Endodermal cell (in vitro differentiated cells): ENCODE data around the gene LRTM2. TPM values are rescaled to one million over a fixed set of nuclear protein-coding genes. Genes with fewer than 3 reads are reported as not detected.

ENCODE experiments used
- DNase-seq: peaks from one replicate; pipeline ENCODE4 v3.0.0-alpha.2; 2017
- H3K27ac ChIP-seq: 2 replicates; pipeline ENCODE4 v1.5.1; 2013; ENCODE audit warnings: mild to moderate bottlenecking, low read depth, low read length, moderate library complexity
- H3K27me3 ChIP-seq: 2 replicates; pipeline ENCODE4 v1.6.1; 2013; ENCODE audit warnings: mild to moderate bottlenecking, low read length, moderate library complexity; ENCODE audit not compliant: insufficient read depth, control insufficient read depth, poor library complexity, severe bottlenecking
- H3K36me3 ChIP-seq: 2 replicates; pipeline ENCODE4 v1.7.0; 2013; ENCODE audit warnings: mild to moderate bottlenecking, low read length, moderate library complexity; ENCODE audit not compliant: control insufficient read depth, insufficient read depth
- H3K4me1 ChIP-seq: one replicate; pipeline ENCODE4 v1.7.0; 2013; ENCODE audit warnings: low read length; ENCODE audit not compliant: control insufficient read depth, insufficient read depth
- H3K4me3 ChIP-seq: 2 replicates; pipeline ENCODE4 v1.5.1; 2013; ENCODE audit warnings: mild to moderate bottlenecking, low read length, moderate library complexity
- H3K9ac ChIP-seq: 2 replicates; pipeline ENCODE4 v1.6.1; 2013; ENCODE audit warnings: mild to moderate bottlenecking, low read length, moderate library complexity; ENCODE audit not compliant: poor library complexity, severe bottlenecking; ENCODE audit errors: extremely low read depth
- H3K9me3 ChIP-seq: 2 replicates; pipeline ENCODE4 v1.6.1; 2013; ENCODE audit warnings: mild to moderate bottlenecking, low read length, moderate library complexity; ENCODE audit not compliant: control insufficient read depth
- H3K27ac Mint-ChIP-seq: 2 replicates; pipeline ENCODE4 v1.8.0; 2020; ENCODE audit warnings: mixed read lengths
- H3K27me3 Mint-ChIP-seq: 2 replicates; pipeline ENCODE4 v1.8.0; 2021; ENCODE audit warnings: mild to moderate bottlenecking, mixed read lengths; ENCODE audit not compliant: insufficient read depth
- H3K36me3 Mint-ChIP-seq: 2 replicates; pipeline ENCODE4 v1.8.0; 2020; ENCODE audit warnings: low read depth, mixed read lengths
- H3K4me1 Mint-ChIP-seq: 2 replicates; pipeline ENCODE4 v1.8.0; 2020; ENCODE audit warnings: mixed read lengths
- H3K4me3 Mint-ChIP-seq: 2 replicates; pipeline ENCODE4 v1.8.0; 2020; ENCODE audit warnings: mild to moderate bottlenecking, moderate library complexity, mixed read lengths
- H3K9me3 Mint-ChIP-seq: 2 replicates; pipeline ENCODE4 v1.8.0; 2020; ENCODE audit warnings: mild to moderate bottlenecking, mixed read lengths
- WGBS, 2 experiments: methylation state at CpG; one replicate each; pipeline versions ENCODE4 v1.1.5 to v1.1.7; 2013; ENCODE audit warnings: missing lambda C conversion rate in 2 of 2, mixed read lengths in 1 of 2; ENCODE audit not compliant: insufficient coverage in 1 of 2, insufficient read length in 1 of 2; 5-methylcytosine and 5-hydroxymethylcytosine counted together
- total RNA-seq, 2 donors: library from RNA; stranded (reverse); fragmentation: NEBNext Ultra II Directional in 1 of 2; extraction: Animal tissue kit (Norgen Biotek cat#: 25700) in 1 of 2; gene quantifications; 2 replicates in 1 of 2; 3 replicates in 1 of 2; pipeline ENCODE4 v1.2.1, GENCODE V29; 2021
- TF ChIP-seq, protein P1 (sequence below): fragments of 200-600 bp; sonication (generic); conservative IDR thresholded peaks from 2 replicates; pipeline ENCODE4 v1.5.0; 2021; ENCODE audit warnings: antibody characterized with exemption, mild to moderate bottlenecking

Gene LRTM2
- total RNA-seq, 2 donors from 2014 or later: 0.40 TPM

DNA sequence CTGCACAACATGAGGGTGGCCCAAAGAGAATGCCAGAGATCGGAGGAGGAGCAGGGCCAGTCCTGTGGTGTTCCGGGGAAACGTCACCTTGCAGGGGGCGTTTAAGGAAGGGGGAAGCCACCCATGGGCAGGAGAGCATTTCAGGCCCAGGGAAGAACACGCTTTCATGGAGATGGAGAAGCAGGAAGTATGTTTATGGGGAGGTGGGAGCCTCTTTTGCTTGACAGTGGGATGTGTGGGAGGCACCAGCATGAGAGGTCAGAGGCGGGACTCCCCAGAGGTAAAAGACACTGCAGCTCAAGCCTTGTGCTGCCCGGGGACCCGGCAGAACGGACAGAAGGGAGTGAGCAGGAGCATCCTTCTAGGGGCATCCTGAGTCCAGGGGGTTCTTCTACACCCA is 1.3 kb upstream of the LRTM2 start:
- Histone ChIP-seq H3K27ac (no peak overlapping the region), H3K9me3 (no peaks in the 10 kb centered on the region), H3K27me3 (peaks cover 34% of the 10 kb centered on the region), H3K9ac (no peak overlapping the region), H3K36me3 (no peaks in the 10 kb centered on the region), H3K4me3 (no peak overlapping the region), H3K4me1 (no peaks in the 10 kb centered on the region)
- no peaks in the 10 kb centered on the region for H3K36me3 Mint-ChIP-seq
- DNase-seq: no peak
- no peak overlapping the region for H3K4me3 Mint-ChIP-seq
- peaks cover 22% of the 10 kb centered on the region for H3K4me1 Mint-ChIP-seq
- no peak overlapping the region for H3K27ac Mint-ChIP-seq
- WGBS, 2 experiments: 81 to 84% methylated on average over 5 to 9 of the region's 9 CpGs
- TF ChIP-seq, protein P1, sequence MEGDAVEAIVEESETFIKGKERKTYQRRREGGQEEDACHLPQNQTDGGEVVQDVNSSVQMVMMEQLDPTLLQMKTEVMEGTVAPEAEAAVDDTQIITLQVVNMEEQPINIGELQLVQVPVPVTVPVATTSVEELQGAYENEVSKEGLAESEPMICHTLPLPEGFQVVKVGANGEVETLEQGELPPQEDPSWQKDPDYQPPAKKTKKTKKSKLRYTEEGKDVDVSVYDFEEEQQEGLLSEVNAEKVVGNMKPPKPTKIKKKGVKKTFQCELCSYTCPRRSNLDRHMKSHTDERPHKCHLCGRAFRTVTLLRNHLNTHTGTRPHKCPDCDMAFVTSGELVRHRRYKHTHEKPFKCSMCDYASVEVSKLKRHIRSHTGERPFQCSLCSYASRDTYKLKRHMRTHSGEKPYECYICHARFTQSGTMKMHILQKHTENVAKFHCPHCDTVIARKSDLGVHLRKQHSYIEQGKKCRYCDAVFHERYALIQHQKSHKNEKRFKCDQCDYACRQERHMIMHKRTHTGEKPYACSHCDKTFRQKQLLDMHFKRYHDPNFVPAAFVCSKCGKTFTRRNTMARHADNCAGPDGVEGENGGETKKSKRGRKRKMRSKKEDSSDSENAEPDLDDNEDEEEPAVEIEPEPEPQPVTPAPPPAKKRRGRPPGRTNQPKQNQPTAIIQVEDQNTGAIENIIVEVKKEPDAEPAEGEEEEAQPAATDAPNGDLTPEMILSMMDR: no peak
- H3K27me3 Mint-ChIP-seq: peaks cover 47% of the 10 kb centered on the region
- H3K9me3 Mint-ChIP-seq: peaks cover 18% of the 10 kb centered on the region

GRCh38 chr12:1819571-1819970 is 794 bp upstream of the LRTM2 start:
- Histone ChIP-seq H3K27me3 (peaks cover 34% of the 10 kb centered on the region), H3K9ac (no peak overlapping the region), H3K27ac (no peak overlapping the region), H3K9me3 (no peaks in the 10 kb centered on the region), H3K4me3 (no peak overlapping the region), H3K4me1 (no peaks in the 10 kb centered on the region), H3K36me3 (no peaks in the 10 kb centered on the region)
- TF ChIP-seq, protein P1: no peak
- Mint-ChIP-seq H3K27me3 (peaks cover 45% of the 10 kb centered on the region), H3K4me1 (peaks cover 22% of the 10 kb centered on the region), H3K9me3 (peaks cover 18% of the 10 kb centered on the region), H3K27ac (no peak overlapping the region), H3K36me3 (no peaks in the 10 kb centered on the region), H3K4me3 (peak overlapping the region; percentile 34)
- 73 to 79% methylated on average over 5 to 6 of the region's 6 CpGs for WGBS, 2 experiments
- DNase-seq: no peak

GRCh38 chr12:1820896-1821291 is 529 bp downstream of the LRTM2 start:
- H3K4me1 Mint-ChIP-seq: peaks cover 22% of the 10 kb centered on the region
- Histone ChIP-seq H3K9me3 (no peaks in the 10 kb centered on the region), H3K4me3 (no peak overlapping the region), H3K4me1 (no peaks in the 10 kb centered on the region), H3K27ac (no peak overlapping the region), H3K9ac (no peak overlapping the region), H3K27me3 (peaks cover 34% of the 10 kb centered on the region), H3K36me3 (no peaks in the 10 kb centered on the region)
- no peak overlapping the region for H3K27ac Mint-ChIP-seq
- TF ChIP-seq, protein P1: no peak
- H3K9me3 Mint-ChIP-seq: peaks cover 18% of the 10 kb centered on the region
- WGBS, 2 experiments: 89 to 96% methylated on average over 5 to 11 of the region's 11 CpGs
- no peak overlapping the region for H3K4me3 Mint-ChIP-seq
- no peak for DNase-seq
- H3K36me3 Mint-ChIP-seq: no peaks in the 10 kb centered on the region
- peaks cover 39% of the 10 kb centered on the region for H3K27me3 Mint-ChIP-seq
